ENCODE results near the gene FAM234B.

FAM234B gene

DNA sequence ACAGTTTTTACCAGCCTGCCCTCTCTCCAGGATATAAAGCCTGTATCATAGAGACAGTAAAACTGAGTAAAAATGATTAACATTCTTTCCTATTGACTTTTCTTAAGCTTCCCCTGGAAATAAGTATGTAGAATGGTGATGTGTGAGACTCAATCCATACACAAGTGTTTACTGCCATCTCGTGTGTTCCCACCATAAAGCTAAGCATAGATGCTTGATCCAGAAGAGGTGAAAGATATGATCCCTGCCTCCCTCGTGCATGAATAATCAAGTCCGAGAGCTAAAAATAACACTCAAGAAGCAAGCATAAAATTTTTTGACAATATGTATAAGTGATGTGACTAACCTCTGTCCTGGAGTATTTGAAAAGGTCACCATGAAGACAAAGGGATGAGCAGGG is 76.2 kb downstream of the FAM234B start:
- DNase-seq = no peak

DNA sequence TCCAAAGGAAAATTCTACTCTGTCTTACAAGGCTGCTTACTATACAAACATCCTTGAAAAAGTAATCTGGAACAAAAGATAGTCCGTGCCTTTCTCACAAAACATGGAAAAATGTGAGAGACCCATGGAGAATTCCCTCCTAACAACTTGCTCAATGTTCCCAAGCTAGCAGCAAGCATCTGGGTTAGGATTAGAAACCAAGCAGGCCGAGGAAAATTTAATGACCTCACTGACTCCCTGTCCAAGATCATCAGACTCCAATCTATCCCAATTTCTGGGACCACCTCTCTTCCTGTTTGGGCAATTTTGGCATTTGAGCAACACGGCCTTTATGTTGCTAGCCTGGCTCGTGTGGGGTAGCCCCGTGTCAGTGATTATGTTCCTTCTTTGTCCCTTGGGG is 77.4 kb downstream of the FAM234B start:
- no peak for DNase-seq

DNA sequence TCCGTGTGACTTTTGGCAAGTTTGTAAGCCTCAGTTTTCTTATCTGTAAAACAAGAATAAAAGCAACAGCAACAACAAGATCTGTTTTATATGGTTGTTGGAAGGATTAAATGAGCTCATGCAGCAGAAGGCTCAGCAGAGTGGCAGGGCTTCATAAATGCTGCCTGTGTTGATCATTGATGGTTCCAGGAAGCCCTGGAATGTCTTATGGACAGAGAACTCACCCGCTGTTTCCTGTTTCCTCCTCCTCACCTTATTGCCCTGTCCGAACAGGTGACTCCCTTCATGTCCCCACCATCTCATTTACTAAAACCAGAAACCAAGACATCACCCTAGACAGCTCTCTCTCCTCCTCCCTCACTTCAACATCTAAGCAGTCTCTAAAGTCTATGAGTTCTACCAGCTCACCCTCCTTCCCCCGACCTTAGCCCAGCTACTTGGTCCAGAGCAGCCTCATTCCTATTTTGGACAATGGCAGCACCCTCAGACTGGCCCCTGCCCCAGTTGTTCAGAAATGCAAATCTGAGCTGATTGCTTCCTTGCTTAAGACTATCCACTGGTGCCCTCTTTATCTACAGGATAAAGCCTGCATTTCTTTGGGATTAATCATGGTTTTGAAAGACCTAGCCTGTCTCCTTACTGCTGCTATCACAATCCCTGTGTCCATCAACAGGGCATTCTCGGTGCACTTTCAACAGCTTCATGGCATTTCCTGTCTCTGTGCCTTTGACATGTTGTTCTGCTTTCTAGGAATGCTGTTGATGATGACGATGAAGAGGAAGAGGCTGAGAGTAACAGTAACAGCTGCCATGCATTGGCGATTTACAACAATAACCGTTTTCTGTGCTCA is 80.7 kb downstream of the FAM234B start:
- DNase-seq = no peak

DNA sequence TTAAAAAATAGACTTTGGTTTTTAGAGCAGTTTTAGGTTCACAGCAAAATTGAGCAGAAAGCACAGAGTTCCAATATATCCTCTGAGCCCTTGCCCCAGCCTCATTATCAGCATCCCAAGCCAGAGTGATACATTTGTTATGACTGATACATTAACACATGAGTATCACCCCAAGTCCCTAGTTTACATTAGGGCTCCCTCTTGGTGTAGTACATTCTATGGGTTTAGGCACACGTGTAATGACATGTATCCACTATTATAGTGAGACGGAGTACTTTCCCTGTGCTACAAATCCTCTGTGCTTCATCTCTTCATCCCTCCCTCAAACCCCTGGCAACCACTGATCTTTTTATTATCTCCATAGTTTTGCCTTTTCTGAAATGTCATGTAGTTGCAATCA is 81.8 kb downstream of the FAM234B start:
- DNase-seq = no peak

DNA sequence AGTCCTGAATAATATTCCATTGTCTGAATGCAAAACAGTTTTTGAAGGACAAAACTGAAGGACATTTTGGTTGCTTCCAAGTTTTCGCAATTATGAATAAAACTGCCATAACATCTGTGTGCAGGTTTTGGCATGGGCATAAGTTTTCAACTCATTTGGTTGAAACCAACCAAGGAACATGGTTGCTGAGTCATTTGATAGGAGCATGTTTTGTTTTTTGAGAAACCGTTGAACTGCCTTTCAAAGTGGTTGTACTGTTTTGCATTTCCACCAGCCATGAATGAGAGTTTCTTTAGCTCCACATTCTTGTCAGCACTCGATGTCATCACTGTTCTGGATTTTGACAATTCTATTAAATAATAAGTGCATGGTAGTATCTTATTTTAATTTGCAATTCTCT is 82.3 kb downstream of the FAM234B start:
- no peak for DNase-seq

DNA sequence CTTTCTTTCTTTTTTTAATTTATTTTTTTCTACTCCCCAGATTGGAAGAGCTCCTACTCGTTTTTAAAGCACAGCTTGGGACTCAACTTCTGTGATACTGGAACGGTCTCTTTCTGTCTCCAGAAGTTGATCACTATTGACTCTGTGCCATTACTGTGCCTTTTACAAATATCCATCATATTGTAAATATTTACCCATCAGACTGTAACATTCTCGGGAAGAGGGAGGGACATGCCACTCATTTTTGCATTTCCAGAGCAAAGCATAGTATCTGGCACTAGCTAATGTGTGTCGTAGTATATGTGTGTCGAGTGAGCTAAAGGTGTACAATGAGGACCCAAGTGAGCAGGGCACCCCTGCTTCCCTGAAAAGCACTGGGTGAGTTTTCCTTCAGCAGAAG is 83.3 kb downstream of the FAM234B start:
- no peak for DNase-seq

DNA sequence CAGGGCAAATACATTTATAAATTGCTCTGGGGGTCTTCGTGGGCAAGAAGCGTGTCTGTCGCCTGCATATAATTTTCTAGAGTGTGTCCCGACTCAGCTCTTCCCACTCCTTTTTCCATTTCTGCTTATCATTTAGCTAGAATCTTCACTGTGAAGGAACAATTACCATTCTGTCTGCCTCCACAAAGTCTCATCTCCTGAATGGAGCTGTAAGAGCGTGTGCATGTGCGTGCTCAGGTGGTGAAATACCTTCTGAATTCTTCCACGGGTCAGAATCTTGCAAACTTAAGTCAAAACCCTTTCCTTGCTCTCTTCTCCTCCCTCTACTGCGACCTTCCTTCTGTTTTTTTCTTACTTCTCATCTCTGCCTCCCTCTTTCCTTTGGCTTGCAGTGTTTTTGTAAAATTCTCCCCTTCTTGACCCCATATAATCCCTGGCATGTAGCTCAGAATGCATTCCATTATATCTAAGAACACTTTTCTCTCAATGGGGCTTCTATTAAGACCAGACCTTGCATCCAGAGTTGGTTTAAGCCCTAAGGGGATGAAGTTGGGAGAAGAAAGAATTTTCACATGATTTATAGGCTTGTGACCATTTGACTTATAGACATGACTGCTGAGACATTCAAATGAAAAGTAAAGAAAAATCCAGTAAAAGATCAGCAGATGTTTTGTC is 84.2 kb downstream of the FAM234B start:
- DNase-seq = no peak

DNA sequence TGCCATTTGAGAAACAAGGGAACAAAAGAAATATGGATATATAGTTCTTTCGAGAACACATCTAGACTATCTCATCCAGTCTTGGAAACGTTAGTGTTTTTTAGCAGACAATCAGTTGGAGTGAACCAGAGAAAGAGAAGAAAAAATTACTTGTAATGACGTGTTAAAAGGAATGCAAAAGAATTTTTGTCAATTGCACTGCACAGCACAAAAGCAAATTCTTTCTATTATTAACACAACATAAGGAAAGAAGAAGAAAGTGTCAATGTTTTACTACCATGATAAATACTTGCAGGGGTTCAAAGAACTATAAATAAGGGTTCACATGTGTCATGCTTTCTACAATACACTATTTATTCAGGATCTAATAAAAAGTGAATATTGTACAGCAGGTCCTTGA is 86.8 kb downstream of the FAM234B start:
- no peak for DNase-seq
